GM21515 (cell line): ENCODE results near the gene MAPRE2.

ENCODE experiments used
- ATAC-seq: cut with Tn5 transposase; IDR thresholded peaks from one replicate; pipeline ENCODE4 v1.9.1; 2021; ENCODE audit not compliant: unreplicated experiment

The MAPRE2 gene

GRCh38 chr18:35032113-35032512, 9.1 kb upstream of the MAPRE2 start:
- ATAC-seq: no peak

GRCh38 chr18:35038029-35038428, 3.2 kb upstream of the MAPRE2 start:
- no peak for ATAC-seq

- peak; percentile 32 for ATAC-seq
Measured at GRCh38 chr18:35038881-35039491, 2.2 kb upstream of the MAPRE2 start.

GRCh38 chr18:35040638-35040987, 600 bp upstream of the MAPRE2 start:
- ATAC-seq: no peak

- ATAC-seq: no peak
Measured at GRCh38 chr18:35041815-35042387, 688 bp downstream of the MAPRE2 start.

GRCh38 chr18:35042389-35043071, 1.3 kb downstream of the MAPRE2 start:
- ATAC-seq: no peak

GRCh38 chr18:35043207-35043606, 2.0 kb downstream of the MAPRE2 start:
- ATAC-seq: no peak

GRCh38 chr18:35045121-35045520, 3.9 kb downstream of the MAPRE2 start:
- ATAC-seq: no peak

GRCh38 chr18:35045806-35046205, 4.6 kb downstream of the MAPRE2 start:
- ATAC-seq: no peak

GRCh38 chr18:35047697-35048292, 6.6 kb downstream of the MAPRE2 start:
- ATAC-seq: no peak

- peak; percentile 13 for ATAC-seq
Measured at GRCh38 chr18:35049111-35050027, 8.2 kb downstream of the MAPRE2 start.

GRCh38 chr18:35050028-35050546, 8.9 kb downstream of the MAPRE2 start:
- ATAC-seq: peak; percentile 40

GRCh38 chr18:35050705-35051195, 9.5 kb downstream of the MAPRE2 start:
- ATAC-seq: no peak

- no peak for ATAC-seq
Measured at GRCh38 chr18:35051641-35052377, 10.6 kb downstream of the MAPRE2 start.

GRCh38 chr18:35054401-35054800, 13.2 kb downstream of the MAPRE2 start:
- no peak for ATAC-seq

GRCh38 chr18:35055105-35055504, 13.9 kb downstream of the MAPRE2 start:
- no peak for ATAC-seq

- no peak for ATAC-seq
Measured at GRCh38 chr18:35055726-35056125, 14.5 kb downstream of the MAPRE2 start.

GRCh38 chr18:35059280-35059927, 18.2 kb downstream of the MAPRE2 start:
- ATAC-seq: no peak

- ATAC-seq: no peak
Measured at GRCh38 chr18:35060122-35060815, 19.1 kb downstream of the MAPRE2 start.
